ENCODE data around the gene PNPLA3. TPM values are rescaled to one million over a fixed set of nuclear protein-coding genes. Genes with fewer than 3 reads are reported as not detected.

Gene PNPLA3
- total and polyA plus RNA-seq, 2 experiments from 2014 or later: 17.1 to 17.3 TPM

GRCh38 chr22:43994006-43994405, 70.4 kb downstream of the PNPLA3 start:
- H3K9me2 ChIP-seq (replicated peaks; ENCODE audit: insufficient read depth): no peaks in the 10 kb centered on the region
- no peaks in the 10 kb centered on the region for H3K9me3 ChIP-seq (ENCODE audit: low read depth)
- TF ChIP-seq EZH2 (IDR thresholded peaks at IDR 0.05; ENCODE audit: borderline replicate concordance) (no peak), EZH2phosphoT487 (IDR thresholded peaks at IDR 0.05; ENCODE audit: low read depth, severe bottlenecking, unreplicated experiment) (no peak), CTCF (IDR thresholded peaks at IDR 0.05; ENCODE audit: poor library complexity) (no peak)
- H2AFZ ChIP-seq: no peak overlapping the region
- 93% methylated on average over 11 of the region's 11 CpGs for WGBS (ENCODE audit: low lambda C conversion rate, missing lambda C conversion rate)
- H3K79me2 ChIP-seq: peaks cover 2% of the 10 kb centered on the region
- no peaks in the 10 kb centered on the region for H3K27me3 ChIP-seq
- no peak overlapping the region for H3K4me2 ChIP-seq
- H3K36me3 ChIP-seq (replicated peaks; ENCODE audit: insufficient read depth, low read depth): no peaks in the 10 kb centered on the region
- H3K4me1 ChIP-seq (ENCODE audit: insufficient read depth): no peaks in the 10 kb centered on the region
- no peak for DNase-seq (ENCODE audit: low spot score)
- H4K20me1 ChIP-seq (ENCODE audit: insufficient read depth, poor library complexity, severe bottlenecking): peaks cover 2% of the 10 kb centered on the region
- no peak overlapping the region for H3K27ac ChIP-seq
- H3K4me3 ChIP-seq: no peak overlapping the region

GRCh38 chr22:43994416-43994815, 70.8 kb downstream of the PNPLA3 start:
- no peaks in the 10 kb centered on the region for H3K36me3 ChIP-seq (replicated peaks; ENCODE audit: insufficient read depth, low read depth)
- no peaks in the 10 kb centered on the region for H3K4me1 ChIP-seq (ENCODE audit: insufficient read depth)
- no peaks in the 10 kb centered on the region for H3K9me3 ChIP-seq (ENCODE audit: low read depth)
- no peaks in the 10 kb centered on the region for H3K9me2 ChIP-seq (replicated peaks; ENCODE audit: insufficient read depth)
- H4K20me1 ChIP-seq (ENCODE audit: insufficient read depth, poor library complexity, severe bottlenecking): peaks cover 2% of the 10 kb centered on the region
- no peak overlapping the region for H2AFZ ChIP-seq
- H3K27me3 ChIP-seq: no peaks in the 10 kb centered on the region
- H3K4me2 ChIP-seq: no peak overlapping the region
- peaks cover 2% of the 10 kb centered on the region for H3K79me2 ChIP-seq
- no peak for TF ChIP-seq EZH2phosphoT487 (IDR thresholded peaks at IDR 0.05; ENCODE audit: low read depth, severe bottlenecking, unreplicated experiment)
- TF ChIP-seq EZH2 (IDR thresholded peaks at IDR 0.05; ENCODE audit: borderline replicate concordance): no peak
- TF ChIP-seq CTCF (IDR thresholded peaks at IDR 0.05; ENCODE audit: poor library complexity): no peak
- 90% methylated on average over 9 of the region's 9 CpGs for WGBS (ENCODE audit: low lambda C conversion rate, missing lambda C conversion rate)
- H3K27ac ChIP-seq: no peak overlapping the region
- no peak overlapping the region for H3K4me3 ChIP-seq
- no peak for DNase-seq (ENCODE audit: low spot score)

- Histone ChIP-seq H3K79me2 (peaks cover 2% of the 10 kb centered on the region), H3K4me3 (no peak overlapping the region), H3K27ac (no peak overlapping the region), H3K9me3 (ENCODE audit: low read depth) (no peaks in the 10 kb centered on the region), H3K4me2 (no peak overlapping the region), H3K36me3 (replicated peaks; ENCODE audit: insufficient read depth, low read depth) (no peaks in the 10 kb centered on the region), H3K27me3 (no peaks in the 10 kb centered on the region), H3K4me1 (ENCODE audit: insufficient read depth) (no peaks in the 10 kb centered on the region), H4K20me1 (ENCODE audit: insufficient read depth, poor library complexity, severe bottlenecking) (peaks cover 2% of the 10 kb centered on the region), H2AFZ (no peak overlapping the region), H3K9me2 (replicated peaks; ENCODE audit: insufficient read depth) (no peaks in the 10 kb centered on the region)
- no peak for DNase-seq (ENCODE audit: low spot score)
- 96% methylated on average over 15 of the region's 15 CpGs for WGBS (ENCODE audit: low lambda C conversion rate, missing lambda C conversion rate)
- TF ChIP-seq CTCF (IDR thresholded peaks at IDR 0.05; ENCODE audit: poor library complexity) (no peak), EZH2 (IDR thresholded peaks at IDR 0.05; ENCODE audit: borderline replicate concordance) (no peak), EZH2phosphoT487 (IDR thresholded peaks at IDR 0.05; ENCODE audit: low read depth, severe bottlenecking, unreplicated experiment) (no peak)
Observed at GRCh38 chr22:43995057-43995685, 71.6 kb downstream of the PNPLA3 start.

Measured in hepatocyte (in vitro differentiated cells).